ENCODE results near the gene EMP3.
A peak's percentile ranks its signal among the peaks of the same experiment; 100 is the strongest.
"Not testable (repeated sequence)": the region's sequence is repeated elsewhere in the genome, so short reads cannot be mapped to it uniquely, and the experiment has no call there.

The EMP3 gene, protein sequence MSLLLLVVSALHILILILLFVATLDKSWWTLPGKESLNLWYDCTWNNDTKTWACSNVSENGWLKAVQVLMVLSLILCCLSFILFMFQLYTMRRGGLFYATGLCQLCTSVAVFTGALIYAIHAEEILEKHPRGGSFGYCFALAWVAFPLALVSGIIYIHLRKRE

GRCh38 chr19:48325265-48325910, at the start of gene EMP3:
Gene EMP3, plus strand, starts transcription at chr19:48325552. Its CDS starts 1,293 bp downstream, at chr19:48326845.
- DNase-seq = peak; percentile 50

DNA sequence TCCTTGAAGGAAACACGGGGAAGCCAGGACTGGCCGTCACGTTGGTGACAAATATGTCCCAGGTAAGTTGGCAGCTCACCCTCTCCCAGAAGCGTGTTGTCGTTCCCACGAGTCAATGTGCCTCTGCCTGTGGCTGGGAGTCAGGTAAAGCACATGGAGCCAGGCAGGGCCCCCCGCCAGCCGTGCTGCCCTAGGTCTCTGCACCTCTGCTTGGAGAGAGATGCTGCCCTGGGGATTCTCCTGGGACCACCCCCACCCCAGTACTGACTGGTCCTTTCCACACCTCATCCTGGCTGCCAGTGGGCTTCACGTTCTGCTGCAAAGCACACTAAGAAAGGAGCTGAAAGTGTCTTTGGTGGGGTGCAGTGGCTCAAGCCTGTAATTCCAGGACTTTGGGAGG, 45.6 kb upstream of the EMP3 start:
- no peak for DNase-seq

DNA sequence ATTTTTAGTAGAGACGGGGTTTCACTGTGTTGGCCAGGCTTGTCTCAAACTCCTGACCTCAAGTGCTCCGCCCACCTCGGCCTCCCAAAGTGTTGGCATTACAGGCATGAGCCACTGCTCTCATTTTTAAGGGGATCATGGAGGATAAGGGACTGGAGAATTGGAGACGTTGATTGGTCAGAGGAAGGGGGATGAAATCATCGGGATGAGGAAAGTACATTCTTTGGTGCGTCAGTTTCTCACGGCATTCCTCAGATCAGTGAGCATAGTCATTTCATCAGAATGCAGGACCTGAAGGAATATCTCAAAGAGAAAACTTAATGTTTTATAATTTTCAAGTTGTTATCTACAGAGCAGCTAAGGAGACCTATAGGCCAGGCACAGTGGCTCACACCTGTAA, 41.4 kb upstream of the EMP3 start:
- no peak for DNase-seq

- DNase-seq = no peak
Measured at GRCh38 chr19:48284896-48285295, 40.5 kb upstream of the EMP3 start.

GRCh38 chr19:48287748-48288147, 37.6 kb upstream of the EMP3 start:
- DNase-seq = no peak

DNA sequence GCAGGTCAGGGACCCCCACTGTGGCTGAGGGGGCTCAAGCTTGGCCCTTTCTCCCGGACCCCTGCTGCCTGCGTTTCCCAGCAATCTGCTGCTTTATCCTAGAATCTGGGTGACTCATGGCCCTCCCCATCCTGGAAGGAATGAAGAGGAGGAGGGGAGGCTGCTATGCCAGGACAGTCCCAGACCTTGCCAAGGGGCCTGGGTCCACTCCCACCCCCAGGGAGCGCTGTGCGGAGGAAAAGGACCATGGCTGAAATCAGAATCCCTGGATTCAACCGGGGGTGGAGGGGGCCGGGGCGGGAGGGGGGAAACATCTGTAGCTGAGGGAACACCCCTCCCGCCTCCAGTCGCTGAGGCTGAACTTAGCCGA, 35.0 kb upstream of the EMP3 start:
- DNase-seq = no peak

GRCh38 chr19:48290771-48291488, 34.4 kb upstream of the EMP3 start:
- no peak for DNase-seq

DNA sequence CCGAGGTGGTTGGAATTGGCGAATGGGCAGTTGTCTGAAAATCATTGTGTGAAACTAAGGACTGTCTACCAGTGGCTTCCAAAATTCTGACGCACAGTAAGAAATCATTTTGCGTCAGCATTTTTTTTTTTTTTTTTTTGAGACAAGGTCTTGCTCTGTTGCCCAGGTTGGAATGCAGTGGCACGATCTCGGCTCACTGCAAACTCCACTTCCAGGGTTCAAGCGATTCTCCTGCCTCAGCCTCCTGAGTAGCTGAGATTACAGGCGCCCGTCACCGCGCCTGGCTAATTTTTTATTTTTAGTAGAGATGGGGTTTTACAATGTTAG, 33.9 kb upstream of the EMP3 start:
- DNase-seq = not testable (repeated sequence)

GRCh38 chr19:48292798-48293197, 32.6 kb upstream of the EMP3 start:
- DNase-seq = no peak

- DNase-seq = no peak
Measured at GRCh38 chr19:48295458-48295857, 29.9 kb upstream of the EMP3 start.

DNA sequence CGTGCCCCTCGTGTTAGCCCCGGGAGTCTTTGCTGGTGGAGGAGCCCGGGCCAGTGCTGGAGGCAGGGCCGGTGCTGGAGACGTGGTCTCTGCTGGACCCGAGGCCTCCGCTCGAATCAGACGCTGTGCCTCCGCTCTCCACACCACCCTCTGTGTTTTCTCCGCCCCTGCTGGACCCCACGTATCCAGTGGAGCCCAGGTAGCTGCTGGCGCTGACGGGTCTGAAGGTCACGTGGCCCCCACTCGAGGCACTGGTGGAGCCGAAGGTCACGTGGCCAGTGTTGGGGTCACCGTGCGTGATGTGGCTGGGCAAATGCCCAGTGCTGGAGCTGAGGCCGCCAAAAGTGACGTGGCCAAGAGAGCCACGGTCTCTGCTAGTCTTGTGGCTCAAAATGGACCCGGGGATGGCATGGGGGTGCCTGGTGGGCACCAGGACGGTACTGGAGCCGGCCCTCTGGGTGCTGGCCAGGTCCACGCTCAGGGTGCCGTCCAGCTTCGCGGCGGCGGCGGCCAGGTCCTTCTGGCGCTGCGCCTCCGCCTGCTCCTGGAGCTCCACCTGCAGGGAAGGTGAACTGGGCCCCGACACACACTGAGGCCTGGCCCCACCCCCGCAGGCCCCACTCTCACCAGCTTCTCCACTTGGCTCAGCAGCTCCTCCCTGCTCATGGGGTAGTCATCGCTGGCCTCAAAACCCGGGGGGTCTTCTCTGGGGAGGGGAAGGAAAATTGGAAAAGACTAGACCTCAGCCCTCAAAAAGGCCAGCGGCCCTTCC, 28.2 kb upstream of the EMP3 start:
- no peak for DNase-seq

DNA sequence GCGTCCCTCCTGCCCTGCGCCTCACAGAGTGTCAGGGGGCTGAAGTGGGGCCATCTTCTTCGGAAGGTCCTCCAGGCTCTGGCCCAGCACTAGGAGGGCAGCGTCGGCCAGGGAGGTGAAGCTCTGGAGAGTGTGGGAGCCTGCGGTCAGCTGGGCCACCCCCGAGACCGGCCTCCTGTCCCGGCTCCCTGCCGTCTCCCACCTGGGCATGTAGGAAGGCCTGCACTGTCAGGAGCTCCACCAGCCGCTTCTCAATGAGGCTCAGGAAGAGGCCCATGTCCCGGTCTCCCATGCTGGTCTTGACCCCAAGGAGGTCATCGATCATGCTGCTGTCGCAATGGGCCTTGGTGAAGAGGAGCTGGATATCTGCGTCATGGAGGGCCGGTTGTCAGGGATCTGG, 27.4 kb upstream of the EMP3 start:
- DNase-seq = no peak

DNA sequence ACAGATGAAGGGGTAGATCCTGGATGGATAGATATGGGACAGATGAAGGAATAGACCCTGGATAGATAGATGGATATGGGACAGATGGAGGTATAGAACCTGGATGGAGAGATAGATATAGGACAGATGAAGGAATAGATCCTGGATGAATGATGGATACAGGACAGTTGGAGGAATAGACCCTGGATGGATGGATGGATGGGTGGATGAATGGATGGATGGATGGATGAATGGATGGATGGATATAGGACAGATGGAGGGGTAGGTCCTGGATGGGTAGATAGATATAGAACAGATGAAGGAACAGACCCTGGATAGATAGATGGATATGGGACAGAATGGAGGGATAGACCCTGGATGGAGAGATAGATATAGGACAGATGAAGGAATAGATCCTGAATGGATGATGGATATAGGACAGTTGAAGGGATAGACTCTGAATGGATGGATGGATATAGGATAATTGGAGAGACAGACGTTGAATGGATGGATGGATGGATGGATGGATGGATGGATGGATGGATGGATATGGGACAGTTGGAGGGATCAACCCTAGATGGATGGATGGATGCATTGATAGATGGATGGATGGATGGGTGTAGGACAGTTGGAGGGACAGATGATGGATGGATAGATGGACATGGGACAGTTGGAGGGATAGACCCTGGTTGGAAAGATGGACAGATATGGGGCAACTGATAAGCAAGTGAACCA, 23.3 kb upstream of the EMP3 start:
- DNase-seq = no peak

GRCh38 chr19:48302600-48302959, 22.8 kb upstream of the EMP3 start:
- DNase-seq = no peak

DNA sequence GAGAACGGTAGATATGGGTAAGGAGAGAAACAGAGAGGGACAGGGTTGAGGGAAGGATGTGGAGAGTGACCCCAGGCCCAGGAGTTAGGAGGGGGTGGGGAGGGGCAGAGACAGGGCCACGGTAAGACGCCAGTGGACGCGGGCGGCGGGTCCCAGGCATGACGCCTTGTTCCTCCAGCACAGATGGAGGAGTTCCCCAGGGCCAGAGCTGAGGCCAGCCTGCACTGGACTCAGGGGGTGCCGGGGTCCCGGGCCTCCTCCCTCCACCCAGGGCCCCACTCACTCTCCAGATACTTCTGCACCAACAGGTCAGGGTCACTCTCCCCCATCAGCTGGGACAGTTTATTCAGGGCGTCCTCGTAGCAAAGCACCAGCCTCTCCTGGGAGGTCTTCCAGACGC, 22.0 kb upstream of the EMP3 start:
- no peak for DNase-seq

DNA sequence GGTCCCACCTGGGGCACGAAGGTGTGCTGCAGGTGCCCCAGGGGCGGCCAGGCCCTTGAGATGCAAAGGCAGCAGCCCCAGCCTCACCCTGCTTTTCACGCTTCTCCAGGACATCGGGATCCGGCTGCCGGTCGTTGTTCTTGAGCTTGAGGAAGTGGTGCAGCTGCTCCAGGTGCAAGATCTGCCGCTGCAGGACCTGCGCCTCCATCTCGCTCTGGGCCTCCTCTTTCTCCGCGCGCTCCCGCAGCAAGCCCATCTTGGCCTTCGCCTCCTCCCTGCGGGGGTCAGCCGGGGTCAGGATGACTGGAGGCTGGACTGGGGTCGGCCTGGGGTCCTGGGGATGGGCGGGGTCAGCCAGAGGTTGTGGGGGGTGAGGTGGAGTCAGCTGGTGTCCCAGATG, 21.5 kb upstream of the EMP3 start:
- no peak for DNase-seq

DNA sequence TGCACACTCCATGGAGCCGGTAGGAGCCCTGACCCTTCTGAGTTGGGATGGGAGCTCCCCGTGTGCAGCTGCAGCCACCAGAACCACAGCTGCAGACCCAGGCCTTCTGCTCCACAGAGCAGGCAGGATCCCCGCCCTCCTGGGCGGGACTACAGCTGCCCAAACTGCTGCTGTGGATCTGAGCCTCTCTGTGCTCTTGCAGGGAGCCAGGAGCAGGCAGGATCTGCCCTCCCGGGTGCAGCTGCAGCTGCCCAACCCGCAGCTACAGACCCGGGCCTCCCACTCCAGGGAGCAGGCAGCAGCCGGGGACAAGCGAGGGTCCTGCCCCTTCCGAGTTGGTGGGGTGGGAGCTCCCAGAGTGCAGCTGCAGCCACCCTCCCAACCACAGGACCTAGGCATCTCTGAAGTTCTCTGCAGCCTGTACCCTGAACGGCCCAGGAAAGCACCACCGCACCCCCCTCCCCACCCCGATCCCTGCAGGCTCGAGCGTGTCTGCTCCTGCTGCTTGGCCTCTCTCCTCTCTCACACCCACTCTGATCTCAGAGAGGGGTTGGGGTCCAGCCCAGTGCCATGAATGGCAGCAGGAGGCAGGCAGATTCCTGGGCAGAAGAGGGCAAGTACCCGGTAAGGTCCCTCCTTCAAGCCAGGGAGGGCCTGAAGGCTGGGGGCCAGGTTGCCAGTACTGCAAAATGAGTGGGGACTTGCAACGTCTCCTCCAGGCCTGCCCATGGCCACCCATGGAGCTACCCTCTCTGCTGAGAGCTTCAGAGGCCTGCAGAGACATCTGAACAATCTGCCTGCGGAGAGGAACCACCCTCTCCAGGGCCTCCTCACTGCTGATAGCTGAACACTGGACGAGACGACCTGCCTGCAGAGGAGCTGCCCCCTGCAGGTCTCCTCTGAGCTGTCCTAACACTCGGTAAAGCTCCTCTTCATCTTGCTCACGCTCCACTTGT, 16.4 kb upstream of the EMP3 start:
- DNase-seq = no peak

DNA sequence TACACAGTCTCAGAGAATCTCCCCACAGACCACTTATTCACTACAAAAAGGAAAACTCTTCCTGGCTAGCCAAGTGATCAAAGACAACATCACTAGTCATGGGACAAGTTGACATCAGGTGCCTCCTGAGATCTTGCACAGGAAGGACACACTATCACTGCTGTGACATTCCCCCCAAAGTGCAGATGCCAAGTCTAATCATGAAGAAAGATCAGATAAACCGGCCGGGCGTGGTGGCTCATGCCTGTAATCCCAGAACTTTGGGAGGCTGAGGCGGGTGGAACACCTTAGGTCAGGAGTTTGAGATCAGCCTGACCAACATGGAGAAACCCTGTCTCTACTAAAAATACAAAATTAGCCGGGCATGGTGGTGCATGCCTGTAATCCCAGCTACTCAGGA, 15.6 kb upstream of the EMP3 start:
- not testable (repeated sequence) for DNase-seq

DNA sequence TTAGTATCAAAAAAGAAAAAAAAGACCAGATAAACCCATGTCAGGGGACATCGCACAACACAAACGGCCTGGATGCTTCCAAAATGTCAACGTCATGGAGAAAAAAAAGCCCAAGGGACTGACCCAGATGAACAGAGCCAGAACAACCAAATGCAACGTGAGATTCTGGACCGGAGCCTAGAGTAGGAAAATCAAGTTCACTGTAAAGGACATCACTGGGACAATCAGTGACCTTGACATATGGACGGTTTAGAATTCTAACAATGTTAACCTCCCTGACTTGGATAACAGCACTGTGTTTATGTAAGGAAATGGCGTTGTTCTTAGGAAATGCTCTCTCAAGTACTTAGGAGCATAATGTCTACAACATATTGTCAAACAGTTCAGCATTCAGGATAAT, 15.1 kb upstream of the EMP3 start:
- DNase-seq = no peak

DNA sequence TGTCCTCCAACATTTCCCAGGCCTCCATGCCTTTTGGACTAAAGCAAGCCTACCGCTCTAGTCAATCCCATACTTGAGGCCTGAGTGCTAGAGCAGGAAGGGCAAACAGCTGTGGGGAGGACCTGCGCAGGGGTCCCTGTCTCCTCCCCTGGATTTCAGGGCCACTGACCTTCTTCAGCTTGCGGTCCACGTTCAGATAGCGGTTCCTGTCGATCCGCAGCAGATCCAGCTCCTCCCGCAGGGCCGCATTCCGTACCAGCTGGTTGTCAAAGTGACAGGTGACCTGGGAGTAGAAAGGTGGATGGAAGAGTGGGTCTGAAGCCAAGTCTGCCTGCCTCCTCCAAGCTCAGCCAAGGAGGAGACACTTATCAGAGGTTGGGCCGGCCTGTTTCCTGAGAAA, 14.0 kb upstream of the EMP3 start:
- DNase-seq = no peak

- DNase-seq = no peak
Measured at GRCh38 chr19:48315712-48316111, 9.6 kb upstream of the EMP3 start.

GRCh38 chr19:48317708-48317960, 7.7 kb upstream of the EMP3 start:
- DNase-seq = not testable (repeated sequence)
